GM12878 (cell line): ENCODE measurements around the gene MEX3D. TPM values are rescaled to one million over a fixed set of nuclear protein-coding genes. Genes with fewer than 3 reads are reported as not detected.

Source experiments
- ATAC-seq: fragments of 200-7000 bp; cut with Tn5 transposase; 3 replicates; pipeline ENCODE4 v1.9.1; 2020; ENCODE audit warnings: mild to moderate bottlenecking, moderate library complexity
- BruUV-seq: library from RNA; stranded (reverse); fragments of 400-500 nt; replicated peaks from 2 replicates; lab custom pipeline; 2021; lab: Mats Ljungman, UMichigan
- CTCF ChIA-PET: fragments of 300-600 bp; sonication (Branson Sonifier 250); formaldehyde crosslinking; extraction: SDS; loops from one replicate; lab custom pipeline; 2021; ENCODE audit warnings: inconsistent platforms; lab: Yijun Ruan, JAX
- POLR2A ChIA-PET: fragments of 350-600 bp; formaldehyde crosslinking; extraction: SDS; loops from one replicate; lab custom pipeline; 2021; ENCODE audit warnings: inconsistent platforms; lab: Charles Lee
- RAD21 ChIA-PET: fragments of 300-600 bp; sonication (Branson Sonifier 250); formaldehyde crosslinking; loops from one replicate; lab custom pipeline; 2023; ENCODE audit warnings: antibody characterized with exemption; ENCODE audit not compliant: unreplicated experiment; lab: Charles Lee
- SMC1A ChIA-PET: fragments of 300-600 bp; sonication (Branson Sonifier 250); formaldehyde crosslinking; loops from one replicate; lab custom pipeline; 2023; ENCODE audit not compliant: unreplicated experiment, uncharacterized antibody; lab: Charles Lee
- DNase-seq: peaks from one replicate; pipeline ENCODE4 v3.0.0-alpha.2; 2011; ENCODE audit warnings: low read depth, low spot score
- FAIRE-seq: peaks from 3 replicates; lab custom pipeline; 2011; peaks lifted over from hg19 to GRCh38; lab: Jason Lieb, UNC
- H2AFZ ChIP-seq: 2 replicates; pipeline ENCODE4 v1.6.0; 2011; ENCODE audit warnings: low read depth, low read length, control low read depth; ENCODE audit not compliant: control insufficient read depth
- H3K27ac ChIP-seq: 2 replicates; pipeline ENCODE4 v1.5.1; 2011; ENCODE audit warnings: control low read depth; ENCODE audit not compliant: control insufficient read depth, insufficient read depth
- H3K27me3 ChIP-seq, 2 experiments: replicated peaks in 1 of 2; 2 replicates each; pipeline versions ENCODE4 v1.6.0 to v1.6.1; 2011; ENCODE audit warnings: low read length in 1 of 2; ENCODE audit not compliant: control insufficient read depth in 2 of 2, insufficient read depth in 2 of 2
- H3K36me3 ChIP-seq, 2 experiments: 2 replicates each; pipeline ENCODE4 v1.5.1; 2011; ENCODE audit warnings: low read length in 1 of 2; ENCODE audit not compliant: control insufficient read depth in 2 of 2, insufficient read depth in 2 of 2
- H3K4me1 ChIP-seq: 2 replicates; pipeline ENCODE4 v1.6.1; 2011; ENCODE audit warnings: mild to moderate bottlenecking, low read length, moderate library complexity, mixed read lengths; ENCODE audit not compliant: control insufficient read depth, insufficient read depth
- H3K4me2 ChIP-seq: 2 replicates; pipeline ENCODE4 v1.6.0; 2011; ENCODE audit warnings: control low read depth; ENCODE audit not compliant: control insufficient read depth, insufficient read depth
- H3K4me3 ChIP-seq: fragments of 200-600 bp; sonication (generic); 2 replicates; pipeline ENCODE4 v1.5.1; 2016
- H3K79me2 ChIP-seq: 2 replicates; pipeline ENCODE4 v1.6.0; 2011; ENCODE audit warnings: low read length; ENCODE audit not compliant: control insufficient read depth, insufficient read depth
- H3K9ac ChIP-seq: 2 replicates; pipeline ENCODE4 v1.8.0; 2011; ENCODE audit warnings: low read length, control low read depth, mixed read lengths; ENCODE audit not compliant: control insufficient read depth, insufficient read depth
- H3K9me3 ChIP-seq: replicated peaks from 3 replicates; pipeline ENCODE4 v1.5.1; 2011; ENCODE audit warnings: mild to moderate bottlenecking, low read length; ENCODE audit not compliant: control insufficient read depth, insufficient read depth
- H4K20me1 ChIP-seq: 2 replicates; pipeline ENCODE4 v1.6.0; 2011; ENCODE audit not compliant: control insufficient read depth, insufficient read depth
- KLF5 ChIP-seq: fragments of 450-650 bp; IDR thresholded peaks from 2 replicates; pipeline ENCODE4 v1.6.1; 2014; ENCODE audit warnings: mild to moderate bottlenecking; ENCODE audit not compliant: partially characterized antibody
- LARP7 ChIP-seq: fragments of 450-650 bp; IDR thresholded peaks from 2 replicates; pipeline ENCODE4 v1.6.1; 2017; ENCODE audit warnings: mild to moderate bottlenecking
- NR2C1 ChIP-seq: fragments of 450-650 bp; IDR thresholded peaks from 2 replicates; pipeline ENCODE4 v1.6.1; 2017; ENCODE audit warnings: antibody characterized with exemption, mild to moderate bottlenecking, moderate library complexity
- PBX3 ChIP-seq: IDR thresholded peaks from 2 replicates; pipeline ENCODE4 v1.6.1; 2011; ENCODE audit warnings: mild to moderate bottlenecking, low read depth, low read length, moderate library complexity; ENCODE audit not compliant: insufficient replicate concordance
- POLR2AphosphoS2 ChIP-seq: IDR thresholded peaks from 2 replicates; pipeline ENCODE4 v1.6.1; 2011; ENCODE audit warnings: low read depth, mild to moderate bottlenecking, low read length, improper control_type of control experiment, moderate library complexity
- RELB ChIP-seq: fragments of 450-650 bp; IDR thresholded peaks from 2 replicates; pipeline ENCODE4 v1.6.1; 2017; ENCODE audit warnings: low read depth, mild to moderate bottlenecking, moderate library complexity
- WGBS: methylation state at CpG from one replicate; pipeline ENCODE4 v1.1.6; 2016; ENCODE audit warnings: low lambda C conversion rate; ENCODE audit not compliant: insufficient replicate concordance, insufficient coverage; ENCODE audit errors: missing lambda C conversion rate; 5-methylcytosine and 5-hydroxymethylcytosine counted together
- in situ Hi-C: fragments of 300-500 bp; cut with MboI; formaldehyde crosslinking; loops from 9 replicates; pipeline ENCODE4 v1.14.3; 2018; ENCODE audit warnings: mixed read lengths
- intact Hi-C: fragments of 100-400 bp; cut with micrococcal nuclease; formaldehyde crosslinking; loops from one replicate; pipeline ENCODE4 v1.14.2; 2022; ENCODE audit not compliant: unreplicated experiment
- polyA plus RNA-seq, 11 experiments: library from polyadenylated mRNA; depleted of rRNA in 4 of 11; unstranded in 6 of 11; stranded (reverse) in 5 of 11; fragments of >200 nt; fragmentation: Nextera tagmentation in 4 of 11; fragmentation: Illumina TruSeq in 1 of 11; extraction: Ambion mirVana in 4 of 11; extraction: Trizol in 1 of 11; gene quantifications; 1 replicate in 1 of 11; 2 replicates in 10 of 11; pipeline versions ENCODE4 v1.2.1 to v1.2.3, GENCODE V29; 2011 to 2016; ENCODE audit warnings: inconsistent platforms in 2 of 11, missing spikeins in 2 of 11, low read depth in 1 of 11
- total RNA-seq, 4 experiments: library from RNA; depleted of rRNA in 3 of 4; stranded (reverse); fragments of >200 nt in 3 of 4; fragmentation: Illumina TruSeq in 1 of 4; extraction: Trizol in 1 of 4; gene quantifications; 2 replicates each; pipeline versions ENCODE4 v1.2.1 to v1.2.3, GENCODE V29; 2013 to 2021

The MEX3D gene
- total and polyA plus RNA-seq, 10 of the 15 experiments (the other 5 are each of a cell fraction or from before 2014, with no cell fraction given) = 0.18 to 6.8 (median 0.81) TPM

- H3K4me3 ChIP-seq = no peak overlapping the region
- WGBS = 70% methylated on average over 9 of the region's 10 CpGs
- no peaks in the 10 kb centered on the region for H3K36me3 ChIP-seq
- H3K9me3 ChIP-seq = no peaks in the 10 kb centered on the region
- no peak for TF ChIP-seq LARP7
- TF ChIP-seq POLR2AphosphoS2 = no peak
- no peak for TF ChIP-seq PBX3
- no peak for TF ChIP-seq KLF5
- no peak for TF ChIP-seq NR2C1
- no peak for TF ChIP-seq RELB
- H3K4me2 ChIP-seq = no peak overlapping the region
- ATAC-seq (no peak), FAIRE-seq (no peak), DNase-seq (no peak)
- no peaks in the 10 kb centered on the region for H3K4me1 ChIP-seq
- ChIA-PET SMC1A (no interaction called here), CTCF (no interaction called here), POLR2A (no interaction called here), RAD21 (no interaction called here)
- no peaks in the 10 kb centered on the region for H3K27me3 ChIP-seq
- no peaks in the 10 kb centered on the region for H3K79me2 ChIP-seq
- in situ Hi-C loops = no loop called here
- H3K27ac ChIP-seq = no peak overlapping the region
- intact Hi-C loops = no loop called here
- no peak overlapping the region for H3K9ac ChIP-seq
- no TSS peak for BruUV-seq
- H4K20me1 ChIP-seq = no peaks in the 10 kb centered on the region
- H2AFZ ChIP-seq = no peak overlapping the region
These were observed 14.7 kb downstream of the MEX3D start for GRCh38 chr19:1553415-1553814.
